Activated T-cell treated with anti-CD3 and anti-CD28 coated beads, Interleukin-2, amount 50 U/mL, for 1 hour (primary cell): ENCODE results near the gene COMMD10.

Experiments used
- DNase-seq: peaks from one replicate; pipeline ENCODE4 v3.0.0-alpha.2; 2020

The COMMD10 gene

DNA sequence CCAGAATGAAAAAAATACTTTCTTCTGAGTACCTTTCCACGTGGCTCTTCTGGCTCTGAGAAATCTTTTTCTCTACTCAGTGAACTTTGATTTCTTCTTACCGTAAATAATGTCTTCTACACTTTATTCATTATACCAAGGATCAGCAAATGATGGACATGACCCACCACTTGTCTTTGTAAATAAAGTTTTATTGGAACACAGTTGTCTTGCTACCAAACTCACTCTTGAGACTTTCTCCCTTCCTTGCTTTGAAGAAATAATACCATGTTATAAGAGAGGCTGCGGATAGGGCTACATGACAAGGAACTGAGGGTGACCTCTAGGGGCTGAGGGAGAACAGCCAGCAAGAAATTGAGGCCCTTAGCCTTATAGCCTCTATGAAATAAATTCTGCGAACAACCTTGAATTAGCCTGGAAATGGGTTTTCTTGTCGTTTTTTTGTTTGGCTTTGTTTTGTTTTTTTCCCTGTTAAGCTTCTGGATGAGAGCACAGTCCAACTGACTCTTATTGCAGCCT, 212.5 kb downstream of the COMMD10 start:
- DNase-seq, result no peak

DNA sequence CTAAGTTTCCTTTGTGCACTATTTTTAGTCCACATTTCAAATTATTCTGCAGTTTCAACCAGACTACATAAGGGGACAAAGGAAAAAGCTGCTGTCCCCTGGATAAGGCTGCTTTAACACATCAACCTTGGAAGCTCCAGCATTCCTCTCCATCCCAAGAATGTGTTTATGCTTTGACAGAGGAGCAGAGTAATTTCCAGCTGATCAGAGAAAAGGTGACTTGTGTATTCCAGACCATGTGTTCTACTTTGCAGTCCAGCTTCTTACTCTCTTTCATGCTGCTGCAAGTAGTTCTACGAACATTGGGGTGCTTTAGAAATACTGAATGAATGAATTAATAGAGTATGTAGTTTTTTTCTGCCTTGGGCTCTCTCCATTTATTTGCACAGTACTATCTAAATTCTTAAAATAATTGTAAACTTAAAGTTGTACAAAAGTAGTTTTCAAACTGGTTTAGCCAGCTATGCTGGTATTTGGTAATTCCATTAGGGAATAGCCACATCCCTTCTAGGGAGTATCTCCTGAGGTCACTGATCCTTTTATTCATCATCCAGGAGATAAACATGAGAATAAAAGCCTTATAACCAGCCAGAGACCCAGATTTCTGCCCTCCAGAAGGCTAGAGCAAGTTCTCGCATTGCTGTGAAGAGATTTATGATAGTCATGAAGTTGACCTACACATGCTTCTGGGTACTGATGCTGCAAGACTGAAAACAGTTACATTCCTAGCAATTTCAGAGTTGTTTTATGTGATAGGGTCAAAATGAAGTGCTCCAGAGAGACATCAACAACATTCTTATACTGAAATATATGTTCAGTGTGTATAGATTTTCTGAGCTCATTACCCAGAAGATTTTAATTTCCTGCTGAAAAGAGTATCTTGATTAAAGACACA, 215.2 kb downstream of the COMMD10 start:
- no peak for DNase-seq

DNA sequence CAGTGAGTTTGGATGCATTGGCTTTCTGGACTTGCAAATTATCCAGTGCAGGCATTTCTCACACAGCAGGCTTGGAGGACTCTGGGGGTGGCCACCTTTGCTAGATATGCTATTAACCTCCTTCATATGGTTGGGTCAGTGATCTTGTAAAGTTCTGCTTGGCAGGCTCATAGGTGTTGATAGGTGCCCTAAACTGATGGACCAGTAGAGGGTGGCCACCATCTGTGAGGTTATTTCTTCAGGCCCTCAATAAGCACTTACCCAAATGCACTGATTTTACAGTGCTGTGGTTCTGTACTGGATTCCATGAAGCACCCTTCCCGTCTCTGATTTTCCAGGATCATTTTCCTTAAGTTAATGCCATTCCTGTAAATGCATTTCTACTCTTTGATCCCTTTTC, 216.3 kb downstream of the COMMD10 start:
- DNase-seq, result no peak

DNA sequence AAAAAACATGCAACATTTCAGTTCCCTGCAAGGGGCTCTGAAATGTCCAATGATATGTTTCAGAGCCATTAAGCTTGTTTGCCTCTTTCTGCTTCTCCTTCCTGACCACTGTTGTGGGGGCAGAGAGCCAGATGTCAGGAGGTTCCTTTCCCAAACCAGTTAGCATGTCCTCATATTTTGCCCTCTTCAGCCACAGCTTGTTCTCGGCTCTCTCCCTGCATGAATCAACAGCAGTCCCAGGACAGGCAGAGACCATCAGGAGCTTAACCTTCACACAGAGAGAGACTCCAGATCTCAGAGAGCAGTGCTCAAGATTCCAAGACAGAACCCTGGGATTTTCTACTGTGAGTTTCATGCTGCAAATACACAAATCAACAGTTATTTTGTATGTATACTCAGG, 218.5 kb downstream of the COMMD10 start:
- no peak for DNase-seq

DNA sequence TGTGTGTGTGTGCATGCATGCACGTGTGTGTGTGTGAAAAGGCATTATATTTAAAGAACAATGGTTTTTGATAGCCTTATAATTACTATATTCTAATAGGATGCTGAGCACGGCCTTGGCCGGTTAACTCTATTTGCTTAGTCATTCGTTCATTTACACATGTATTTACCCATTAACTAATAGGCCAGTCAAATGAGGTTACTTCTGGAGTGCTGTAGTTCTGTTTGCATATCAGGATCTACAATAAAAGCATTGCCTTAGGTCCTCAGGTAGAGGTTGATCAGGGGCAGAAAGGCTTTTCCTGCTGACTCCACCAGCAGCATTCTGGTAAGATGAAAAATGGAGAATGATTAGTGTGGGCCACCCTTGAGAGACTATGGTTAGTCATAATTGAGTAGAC, 219.0 kb downstream of the COMMD10 start:
- DNase-seq, result no peak

DNA sequence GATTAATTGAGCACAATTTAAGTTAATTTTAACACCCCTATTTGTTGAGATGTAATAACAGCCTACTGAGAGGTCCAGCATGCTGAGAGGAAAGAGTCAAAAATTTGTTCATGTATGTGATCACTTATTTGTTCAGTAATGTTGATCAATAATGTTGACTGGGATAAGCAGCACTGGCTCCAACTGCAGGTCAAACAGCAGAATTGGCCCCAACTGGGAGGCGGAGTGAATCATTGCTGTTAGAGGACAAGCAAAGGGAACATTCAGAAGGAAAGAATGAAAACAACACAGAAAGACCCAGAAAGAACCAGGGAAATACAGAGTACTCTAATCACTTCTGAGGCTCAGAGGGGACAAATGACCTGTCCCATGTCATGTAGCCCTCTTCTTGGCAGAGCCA, 221.1 kb downstream of the COMMD10 start:
- no peak for DNase-seq

DNA sequence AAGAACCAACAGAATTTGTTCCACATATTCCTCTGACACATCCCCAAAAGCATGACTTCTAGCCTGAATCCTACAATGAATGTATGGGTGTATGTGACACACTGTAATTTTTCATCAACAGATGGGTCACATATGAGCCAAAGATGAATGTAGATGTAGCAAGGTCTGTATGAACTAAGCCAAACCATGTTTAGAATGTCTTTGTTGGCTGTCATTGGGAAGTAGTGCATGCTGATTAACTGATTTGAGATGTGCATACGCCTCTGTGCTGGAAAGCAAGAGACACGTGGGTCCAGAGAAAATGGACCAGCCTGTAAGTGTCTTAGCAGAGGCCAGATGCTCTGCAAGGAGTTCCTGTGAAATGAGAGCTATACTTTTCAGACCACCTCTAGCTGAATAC, 222.0 kb downstream of the COMMD10 start:
- no peak for DNase-seq

DNA sequence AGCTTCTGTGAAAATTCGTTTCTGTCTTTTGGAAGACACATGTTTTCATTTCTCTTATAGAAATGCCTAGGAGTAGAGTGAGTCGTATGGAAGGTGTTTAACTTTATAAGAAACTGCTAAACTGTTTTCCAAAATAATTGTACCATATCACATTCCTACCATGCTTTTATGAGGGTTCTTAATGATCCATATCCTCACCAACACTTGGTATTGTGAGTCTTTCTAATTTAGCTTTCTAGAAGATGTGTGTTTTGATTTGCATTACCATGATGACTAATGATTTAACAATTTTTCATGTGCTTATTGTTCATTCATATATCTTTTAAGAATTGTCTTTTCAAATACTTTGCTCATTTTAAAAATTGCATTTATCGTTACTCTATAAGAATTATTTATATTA, 223.6 kb downstream of the COMMD10 start:
- DNase-seq, result no peak

DNA sequence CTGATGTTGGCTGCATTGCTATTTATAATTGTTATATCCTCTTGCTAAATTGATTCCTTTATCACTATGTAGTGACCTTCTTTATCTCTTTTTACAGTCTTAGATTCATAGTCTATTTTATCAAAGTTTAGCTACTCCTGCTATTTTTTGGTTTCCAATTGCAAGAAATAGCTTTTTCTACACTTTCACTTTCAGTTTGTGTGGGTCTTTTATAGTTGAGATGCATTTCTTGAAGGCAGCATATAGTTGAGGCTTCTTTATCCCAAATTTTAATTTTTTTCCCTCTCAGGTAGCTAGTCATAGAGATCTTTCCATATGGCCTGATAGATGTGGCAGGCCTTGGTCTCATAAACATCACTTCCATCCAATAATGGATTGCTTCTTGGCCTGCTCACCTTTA, 228.5 kb downstream of the COMMD10 start:
- DNase-seq, result no peak

DNA sequence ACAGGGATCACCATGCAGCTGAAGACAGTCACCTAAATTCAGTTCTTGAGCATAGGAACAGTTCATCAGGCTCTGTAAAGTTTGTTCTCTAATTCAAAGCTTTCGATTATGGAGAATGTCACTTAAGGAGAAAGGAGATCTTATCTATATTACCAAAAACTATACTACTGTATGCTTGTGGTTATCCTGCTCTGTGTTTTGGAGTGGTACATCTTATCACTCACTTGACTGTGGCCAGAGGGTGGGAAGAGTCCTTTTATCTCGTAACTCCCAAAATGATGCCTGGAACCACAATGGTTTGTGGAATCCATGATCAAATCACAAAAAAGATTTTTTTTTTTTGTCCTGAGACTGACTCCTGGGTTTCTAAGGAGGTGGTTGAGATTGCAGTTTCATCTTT, 230.7 kb downstream of the COMMD10 start:
- no peak for DNase-seq

DNA sequence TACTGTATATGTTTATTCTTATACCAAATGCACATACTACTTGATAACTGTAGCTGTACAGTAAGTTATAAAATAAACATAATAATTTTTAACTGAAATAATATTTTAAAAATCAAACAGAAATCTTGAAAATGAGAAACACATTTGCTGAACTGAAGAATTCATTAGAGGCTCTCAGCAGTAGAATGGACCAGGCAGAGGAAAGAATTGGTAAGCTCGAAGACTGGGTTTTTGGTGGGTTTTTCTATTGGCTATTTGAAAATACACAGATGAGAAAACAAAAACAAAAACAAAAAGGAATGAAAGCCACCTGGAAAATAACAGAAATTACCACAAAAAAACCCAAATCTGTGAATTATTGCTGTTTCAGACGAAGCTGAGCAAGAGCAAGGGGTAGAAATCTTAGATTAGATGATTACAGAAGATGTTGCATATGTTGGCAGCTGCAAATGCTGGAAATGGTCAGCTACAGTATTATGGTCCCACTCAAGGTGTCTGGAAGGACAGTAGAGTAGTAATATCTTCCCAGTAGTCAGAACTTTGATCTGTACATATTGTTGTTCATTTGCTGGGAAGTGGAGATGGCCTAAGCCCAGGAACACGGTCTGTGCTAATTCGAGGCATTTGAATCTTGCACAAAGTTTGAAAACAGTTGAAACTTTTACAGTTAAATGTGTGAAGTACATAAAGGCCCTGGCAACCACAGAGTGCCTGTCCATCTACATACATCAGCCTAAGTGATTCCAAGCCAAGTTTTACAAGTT, 233.4 kb downstream of the COMMD10 start:
- no peak for DNase-seq

DNA sequence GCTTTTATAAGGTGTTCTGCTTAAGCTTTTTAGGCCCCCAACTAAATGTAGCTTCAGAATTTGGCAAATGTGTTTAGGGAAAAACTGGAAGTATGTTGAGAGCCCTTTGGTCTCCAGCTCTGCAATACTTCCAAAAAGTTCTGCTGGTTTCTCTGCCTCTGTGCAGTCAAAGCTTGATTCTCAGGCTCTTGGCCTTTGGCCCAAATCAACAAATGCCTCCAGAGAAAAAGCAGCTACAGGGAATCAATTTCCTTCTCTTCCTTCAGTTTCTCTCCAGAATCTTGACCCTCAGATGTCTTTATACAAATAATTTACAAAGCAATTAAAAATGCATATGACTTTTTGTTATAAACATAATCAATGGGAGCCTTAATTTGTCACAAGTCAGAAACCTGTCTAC, 235.7 kb downstream of the COMMD10 start:
- no peak for DNase-seq

DNA sequence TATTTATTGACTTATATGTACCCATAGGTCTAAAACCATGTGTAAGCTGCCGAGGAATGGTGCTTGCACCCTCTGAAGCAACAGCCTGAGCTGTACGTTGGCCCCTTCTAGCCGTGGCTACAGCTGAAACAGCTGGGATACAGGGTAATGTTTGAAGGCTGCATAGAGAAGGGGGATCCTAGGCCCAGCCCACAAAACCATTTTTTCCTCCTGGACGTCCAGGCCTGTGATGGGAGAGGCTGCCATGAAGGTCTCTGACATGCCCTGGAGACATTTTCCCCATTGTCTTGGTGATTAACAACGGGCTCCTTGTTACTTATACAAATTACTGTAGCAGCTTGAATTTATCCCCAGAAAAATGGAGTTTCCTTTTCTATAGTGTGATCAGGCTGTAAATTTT, 244.7 kb downstream of the COMMD10 start:
- DNase-seq, result no peak

DNA sequence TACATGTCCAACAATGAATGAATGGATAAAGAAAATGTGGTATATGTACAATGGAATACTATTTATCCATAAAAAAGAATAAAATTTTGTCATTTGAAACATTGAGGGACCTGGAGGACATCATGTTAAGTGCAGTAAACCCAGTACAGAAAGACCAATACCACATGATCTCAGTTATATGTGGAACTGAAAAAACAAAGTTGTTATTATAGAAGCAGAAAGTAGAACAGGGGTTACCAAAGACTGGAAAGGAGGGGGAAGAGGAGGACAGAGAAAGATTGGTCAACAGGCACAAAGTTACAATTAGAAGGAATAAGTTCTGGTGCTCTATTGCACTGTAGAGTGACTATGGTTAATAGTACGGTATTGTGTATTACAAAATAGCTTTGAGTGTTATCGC, 256.0 kb downstream of the COMMD10 start:
- DNase-seq, result no peak
